WI38 (cell line): ENCODE data around the gene BMPR1A.
A peak's percentile ranks its signal among the peaks of the same experiment; 100 is the strongest.

Source experiments
- H3K4me3 ChIP-seq: 2 replicates; pipeline ENCODE4 v1.5.1; 2011; ENCODE audit warnings: low read depth, mild to moderate bottlenecking, control low read depth, low read length
- CTCF ChIP-seq: IDR thresholded peaks from 2 replicates; pipeline ENCODE4 v1.5.1; 2012; ENCODE audit warnings: low read depth, mild to moderate bottlenecking, control low read depth, low read length

The BMPR1A gene

GRCh38 chr10:86968271-86968993, 212.0 kb downstream of the BMPR1A start, which contains the start of gene ADIRF:
Gene ADIRF (plus strand): TSS chr10:86968482. CDS start chr10:86968545, 63 bp downstream.
- no peak within 1 kb of the TSS for H3K4me3 ChIP-seq
- no peak for TF ChIP-seq CTCF

- TF ChIP-seq CTCF = no peak
- no peak overlapping the region for H3K4me3 ChIP-seq
Observed at GRCh38 chr10:86968994-86969355, 212.6 kb downstream of the BMPR1A start.

- no peak for TF ChIP-seq CTCF
- peak overlapping the region; percentile 75 for H3K4me3 ChIP-seq
Observed at GRCh38 chr10:86969421-86970041, 213.1 kb downstream of the BMPR1A start.

- no peak for TF ChIP-seq CTCF
- H3K4me3 ChIP-seq = peak overlapping the region; percentile 75
Observed at GRCh38 chr10:86970162-86970981, 214.0 kb downstream of the BMPR1A start.

- no peak for TF ChIP-seq CTCF
- H3K4me3 ChIP-seq = peak overlapping the region; percentile 75
Observed at GRCh38 chr10:86970982-86971231, 214.5 kb downstream of the BMPR1A start.

- H3K4me3 ChIP-seq = peak overlapping the region; percentile 75
- TF ChIP-seq CTCF = no peak
Observed at GRCh38 chr10:86971232-86971991, 215.0 kb downstream of the BMPR1A start.
